Upper lobe of left lung (tissue), 6 donors: Measurements from ENCODE around the gene COL27A1. TPM values are rescaled to one million over a fixed set of nuclear protein-coding genes. Genes with fewer than 3 reads are reported as not detected.
A peak's percentile ranks its signal among the peaks of the same experiment; 100 is the strongest.

Source experiments
- ATAC-seq, 2 donors: fragments of 200-7000 bp; cut with Tn5 transposase; one replicate each; pipeline ENCODE4 v1.9.1; 2022; ENCODE audit warnings: mild to moderate bottlenecking in 2 of 2, moderate library complexity in 2 of 2; ENCODE audit not compliant: low FRiP score in 2 of 2
- DNase-seq, 2 donors: peaks; one replicate each; pipeline ENCODE4 v3.0.0-alpha.2; 2019 to 2020
- H3K27ac ChIP-seq, 4 donors: fragments of 200-600 bp; sonication (generic); one replicate each; pipeline ENCODE4 v1.5.1; 2016 to 2019
- H3K27me3 ChIP-seq, 4 donors: fragments of 200-600 bp; sonication (generic); one replicate each; pipeline ENCODE4 v1.5.1; 2017 to 2019
- H3K36me3 ChIP-seq, 4 donors: fragments of 200-600 bp; sonication (generic); one replicate each; pipeline ENCODE4 v1.5.1; 2016 to 2019
- H3K4me1 ChIP-seq, 4 donors: fragments of 200-600 bp; sonication (generic); one replicate each; pipeline ENCODE4 v1.5.1; 2018 to 2019
- H3K4me3 ChIP-seq, 4 donors: fragments of 200-600 bp; sonication (generic); one replicate each; pipeline ENCODE4 v1.5.1; 2017 to 2019; ENCODE audit warnings: mild to moderate bottlenecking in 2 of 4, moderate library complexity in 1 of 4
- H3K9me3 ChIP-seq, 4 donors: fragments of 200-600 bp; sonication (generic); one replicate each; pipeline ENCODE4 v1.5.1; 2018 to 2019
- CTCF ChIP-seq, 6 experiments: fragments of 450-650 bp in 4 of 6; fragments of 200-600 bp in 2 of 6; sonication (generic) in 2 of 6; IDR thresholded peaks; one replicate each; pipeline ENCODE4 v1.5.1; 2016 to 2019; ENCODE audit warnings: antibody characterized with exemption in 6 of 6
- EP300 ChIP-seq, 4 donors: sonication (generic); formaldehyde crosslinking; IDR thresholded peaks; one replicate each; pipeline ENCODE4 v1.5.1; 2017; ENCODE audit warnings: antibody characterized with exemption in 4 of 4, control low read depth in 2 of 4
- POLR2A ChIP-seq, 4 donors: fragments of 450-650 bp; IDR thresholded peaks; one replicate each; pipeline ENCODE4 v1.5.1; 2016 to 2017; ENCODE audit warnings: antibody characterized with exemption in 4 of 4, mild to moderate bottlenecking in 2 of 4
- POLR2AphosphoS5 ChIP-seq, 2 donors: sonication (generic); formaldehyde crosslinking; IDR thresholded peaks; one replicate each; pipeline ENCODE4 v1.5.1; 2017; ENCODE audit warnings: antibody characterized with exemption in 2 of 2
- WGBS, 2 donors: methylation state at CpG; one replicate each; pipeline ENCODE4 v1.1.5; 2017 to 2018; 5-methylcytosine and 5-hydroxymethylcytosine counted together
- total RNA-seq, 6 donors: library from RNA; depleted of rRNA in 4 of 6; stranded (reverse); fragments of >200 nt in 4 of 6; gene quantifications; one replicate each; pipeline versions ENCODE4 v1.1.0 to v1.2.1, GENCODE V29; 2016 to 2021
- donor health status: DM: no; HTN: no; CAD: no; lungs with moderate emphysema.
- donor health status: DM: no; HTN: yes; CAD: no; lungs with severe emphysema.

COL27A1 gene
- total RNA-seq, 6 donors from 2014 or later, result 4.0 to 55.5 (median 9.2) TPM

- ATAC-seq (no peak), DNase-seq (no peak)
- peaks cover 4 to 26% (median 9%) of the 10 kb centered on the region in 4 donors for H3K4me1 ChIP-seq
- H3K27me3 ChIP-seq, result no peaks in the 10 kb centered on the region
- no peak overlapping the region for H3K4me3 ChIP-seq
- TF ChIP-seq POLR2AphosphoS5 (IDR thresholded peaks at IDR 0.05) (no peak), EP300 (IDR thresholded peaks at IDR 0.05) (no peak), POLR2A (IDR thresholded peaks at IDR 0.05) (no peak), CTCF (IDR thresholded peaks at IDR 0.05) (no peak)
- no peaks in the 10 kb centered on the region for H3K9me3 ChIP-seq
- peak overlapping the region in 2 of 4 donors; percentile 47 to 63 for H3K27ac ChIP-seq
- no peaks in the 10 kb centered on the region for H3K36me3 ChIP-seq
- WGBS, 2 donors, result 75 to 92% methylated on average over 5 to 9 of the region's 9 CpGs
Measured at GRCh38 chr9:114181607-114182409, 26.5 kb downstream of the COL27A1 start.

GRCh38 chr9:114183006-114183405 is 27.7 kb downstream of the COL27A1 start:
- ATAC-seq (no peak), DNase-seq (no peak)
- Histone ChIP-seq H3K27me3 (no peaks in the 10 kb centered on the region), H3K4me1 (peaks cover 3 to 20% (median 8%) of the 10 kb centered on the region in 4 donors), H3K9me3 (no peaks in the 10 kb centered on the region), H3K36me3 (no peaks in the 10 kb centered on the region), H3K4me3 (no peak overlapping the region), H3K27ac (no peak overlapping the region)
- WGBS, 2 donors, result 62 to 82% methylated on average over 2 to 6 of the region's 6 CpGs
- no peak for TF ChIP-seq POLR2AphosphoS5 (IDR thresholded peaks at IDR 0.05)
- no peak for TF ChIP-seq CTCF (IDR thresholded peaks at IDR 0.05)
- no peak for TF ChIP-seq EP300 (IDR thresholded peaks at IDR 0.05)
- no peak for TF ChIP-seq POLR2A (IDR thresholded peaks at IDR 0.05)

GRCh38 chr9:114184071-114184470 is 28.7 kb downstream of the COL27A1 start:
- H3K36me3 ChIP-seq, result no peaks in the 10 kb centered on the region
- 48 to 56% methylated on average over 2 to 3 of the region's 3 CpGs for WGBS, 2 donors
- no peaks in the 10 kb centered on the region for H3K9me3 ChIP-seq
- no peak for DNase-seq
- no peak overlapping the region for H3K27ac ChIP-seq
- no peaks in the 10 kb centered on the region for H3K27me3 ChIP-seq
- TF ChIP-seq EP300 (IDR thresholded peaks at IDR 0.05), result no peak
- no peak for TF ChIP-seq POLR2A (IDR thresholded peaks at IDR 0.05)
- TF ChIP-seq CTCF (IDR thresholded peaks at IDR 0.05), result no peak
- TF ChIP-seq POLR2AphosphoS5 (IDR thresholded peaks at IDR 0.05), result no peak
- no peak overlapping the region for H3K4me3 ChIP-seq
- no peak for ATAC-seq
- H3K4me1 ChIP-seq, result peaks cover 0 to 9% (median 6%) of the 10 kb centered on the region in 4 donors

GRCh38 chr9:114184866-114185265 is 29.5 kb downstream of the COL27A1 start:
- peaks cover 0 to 7% (median 6%) of the 10 kb centered on the region in 4 donors for H3K4me1 ChIP-seq
- WGBS, 2 donors, result 91% methylated on average over 2 of the region's 2 CpGs; no CpG with 5 or more reads in 1 of the 2 donors
- H3K27me3 ChIP-seq, result no peaks in the 10 kb centered on the region
- ATAC-seq, result no peak
- TF ChIP-seq EP300 (IDR thresholded peaks at IDR 0.05) (no peak), CTCF (IDR thresholded peaks at IDR 0.05) (no peak), POLR2AphosphoS5 (IDR thresholded peaks at IDR 0.05) (no peak), POLR2A (IDR thresholded peaks at IDR 0.05) (no peak)
- H3K9me3 ChIP-seq, result peaks cover 0 to 4% (median 1%) of the 10 kb centered on the region in 4 donors
- no peak overlapping the region for H3K27ac ChIP-seq
- H3K36me3 ChIP-seq, result no peaks in the 10 kb centered on the region
- no peak for DNase-seq
- no peak overlapping the region for H3K4me3 ChIP-seq
